Measurements from ENCODE around the gene PLD3. TPM values are rescaled to one million over a fixed set of nuclear protein-coding genes. Genes with fewer than 3 reads are reported as not detected.
A peak's percentile ranks its signal among the peaks of the same experiment; 100 is the strongest.

Gene PLD3
- total RNA-seq, 6 experiments from 2014 or later: 84.7 to 197 (median 113) TPM

DNA sequence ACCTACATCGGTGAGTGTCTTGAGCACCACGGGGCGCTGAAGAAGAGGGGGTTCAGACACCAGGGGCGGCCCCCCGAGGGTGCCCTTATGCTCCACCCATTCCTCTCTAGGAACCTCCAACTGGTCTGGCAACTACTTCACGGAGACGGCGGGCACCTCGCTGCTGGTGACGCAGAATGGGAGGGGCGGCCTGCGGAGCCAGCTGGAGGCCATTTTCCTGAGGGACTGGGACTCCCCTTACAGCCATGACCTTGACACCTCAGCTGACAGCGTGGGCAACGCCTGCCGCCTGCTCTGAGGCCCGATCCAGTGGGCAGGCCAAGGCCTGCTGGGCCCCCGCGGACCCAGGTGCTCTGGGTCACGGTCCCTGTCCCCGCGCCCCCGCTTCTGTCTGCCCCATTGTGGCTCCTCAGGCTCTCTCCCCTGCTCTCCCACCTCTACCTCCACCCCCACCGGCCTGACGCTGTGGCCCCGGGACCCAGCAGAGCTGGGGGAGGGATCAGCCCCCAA, 29.4 kb downstream of the PLD3 start:
- Histone ChIP-seq H3K4me1 (no peaks in the 10 kb centered on the region), H3K27ac (no peak overlapping the region), H3K4me3 (no peak overlapping the region), H3K36me3 (peaks cover 0 to 6% (median 0%) of the 10 kb centered on the region in 4 donors), H3K27me3 (no peaks in the 10 kb centered on the region), H3K9me3 (no peaks in the 10 kb centered on the region)
- no peak for ATAC-seq
- TF ChIP-seq, protein P1, sequence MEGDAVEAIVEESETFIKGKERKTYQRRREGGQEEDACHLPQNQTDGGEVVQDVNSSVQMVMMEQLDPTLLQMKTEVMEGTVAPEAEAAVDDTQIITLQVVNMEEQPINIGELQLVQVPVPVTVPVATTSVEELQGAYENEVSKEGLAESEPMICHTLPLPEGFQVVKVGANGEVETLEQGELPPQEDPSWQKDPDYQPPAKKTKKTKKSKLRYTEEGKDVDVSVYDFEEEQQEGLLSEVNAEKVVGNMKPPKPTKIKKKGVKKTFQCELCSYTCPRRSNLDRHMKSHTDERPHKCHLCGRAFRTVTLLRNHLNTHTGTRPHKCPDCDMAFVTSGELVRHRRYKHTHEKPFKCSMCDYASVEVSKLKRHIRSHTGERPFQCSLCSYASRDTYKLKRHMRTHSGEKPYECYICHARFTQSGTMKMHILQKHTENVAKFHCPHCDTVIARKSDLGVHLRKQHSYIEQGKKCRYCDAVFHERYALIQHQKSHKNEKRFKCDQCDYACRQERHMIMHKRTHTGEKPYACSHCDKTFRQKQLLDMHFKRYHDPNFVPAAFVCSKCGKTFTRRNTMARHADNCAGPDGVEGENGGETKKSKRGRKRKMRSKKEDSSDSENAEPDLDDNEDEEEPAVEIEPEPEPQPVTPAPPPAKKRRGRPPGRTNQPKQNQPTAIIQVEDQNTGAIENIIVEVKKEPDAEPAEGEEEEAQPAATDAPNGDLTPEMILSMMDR (IDR thresholded peaks at IDR 0.05): no peak
- TF ChIP-seq POLR2A (IDR thresholded peaks at IDR 0.05): no peak
- DNase-seq: no peak
- intact Hi-C loops (cut with DNase I): no loop called here
- WGBS (ENCODE audit: insufficient coverage, low coverage, low lambda C conversion rate, missing lambda C conversion rate): 90% methylated on average over 4 of the region's 25 CpGs

DNA sequence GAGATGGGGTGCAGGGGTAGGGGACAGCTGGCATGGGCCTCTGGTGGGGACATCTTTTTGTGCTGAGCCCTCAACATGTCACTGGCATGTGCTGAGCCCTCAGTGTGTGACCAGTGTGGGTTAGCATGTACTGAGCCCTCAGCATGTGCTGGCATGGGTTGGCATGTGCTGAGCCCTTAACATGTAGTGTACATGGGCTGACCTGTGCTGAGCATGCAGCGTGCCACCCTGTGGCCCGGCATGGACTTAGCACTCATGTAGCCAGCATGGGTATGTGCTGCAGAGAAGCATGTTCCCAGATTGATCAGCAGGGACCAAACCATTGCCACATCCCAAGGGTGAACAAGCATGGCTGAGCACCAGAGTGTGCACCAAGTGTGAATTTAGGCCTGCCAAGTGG, 30.0 kb downstream of the PLD3 start:
- H3K36me3 ChIP-seq: peaks cover 0 to 6% (median 0%) of the 10 kb centered on the region in 4 donors

DNA sequence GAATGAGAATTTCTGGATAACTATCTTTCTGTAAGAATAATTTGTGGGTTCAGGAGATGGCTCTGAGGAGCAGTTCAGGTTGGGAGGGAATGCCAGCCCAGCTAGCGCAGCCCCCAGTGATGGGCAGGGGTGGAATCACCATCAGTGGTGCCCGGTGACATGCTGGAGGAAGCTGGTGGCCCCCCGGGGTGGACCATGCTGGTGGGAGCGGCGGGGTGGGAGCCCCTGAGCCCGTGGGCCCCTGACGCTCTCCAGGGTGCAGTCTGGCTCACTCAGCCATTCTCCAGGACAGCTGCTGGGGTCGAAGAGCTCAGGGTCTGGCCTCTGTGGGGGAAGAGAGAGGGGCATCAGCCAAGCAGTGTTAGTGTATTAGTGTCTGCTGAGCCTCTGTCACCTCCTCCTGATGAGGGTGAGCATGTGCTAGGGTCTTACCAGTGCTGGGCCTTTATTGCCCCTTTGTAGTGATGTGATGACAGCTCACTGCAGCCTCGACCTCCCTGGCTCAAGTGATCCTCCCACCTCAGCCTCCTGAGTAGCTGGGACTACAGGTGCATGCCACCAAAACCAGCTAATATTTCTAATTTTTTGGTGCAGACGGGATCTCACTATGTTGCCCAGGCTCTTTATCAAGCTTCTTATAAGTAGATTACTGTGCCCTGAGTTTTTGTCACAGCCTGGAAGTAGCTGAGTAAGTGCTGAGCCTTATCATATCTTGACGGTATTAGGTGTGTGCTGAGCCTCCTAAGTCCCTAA, 31.1 kb downstream of the PLD3 start:
- Histone ChIP-seq H3K9me3 (no peaks in the 10 kb centered on the region), H3K36me3 (no peaks in the 10 kb centered on the region), H3K27me3 (no peaks in the 10 kb centered on the region), H3K27ac (no peak overlapping the region), H3K4me3 (no peak overlapping the region), H3K4me1 (no peaks in the 10 kb centered on the region)
- ATAC-seq (no peak), DNase-seq (no peak)
- intact Hi-C loops (cut with DNase I): no loop called here
- TF ChIP-seq, protein P1 (IDR thresholded peaks at IDR 0.05): no peak
- no peak for TF ChIP-seq POLR2A (IDR thresholded peaks at IDR 0.05)
- 83% methylated on average over 2 of the region's 11 CpGs for WGBS (ENCODE audit: insufficient coverage, low coverage, low lambda C conversion rate, missing lambda C conversion rate)

More for the DNA sequence above, 30.0 kb downstream of the PLD3 start:
- H3K4me3 ChIP-seq: no peak overlapping the region
- WGBS (ENCODE audit: insufficient coverage, low coverage, low lambda C conversion rate, missing lambda C conversion rate): no CpG with 5 or more reads among the region's 2 CpGs
- DNase-seq (no peak), ATAC-seq (peak in 2 of 4 donors; percentile 20 to 28)
- TF ChIP-seq, protein P1 (IDR thresholded peaks at IDR 0.05): no peak
- no peak for TF ChIP-seq POLR2A (IDR thresholded peaks at IDR 0.05)
- H3K4me1 ChIP-seq: no peaks in the 10 kb centered on the region
- H3K27ac ChIP-seq: no peak overlapping the region
- intact Hi-C loops (cut with DNase I): no loop called here
- no peaks in the 10 kb centered on the region for H3K9me3 ChIP-seq
- H3K27me3 ChIP-seq: no peaks in the 10 kb centered on the region

DNA sequence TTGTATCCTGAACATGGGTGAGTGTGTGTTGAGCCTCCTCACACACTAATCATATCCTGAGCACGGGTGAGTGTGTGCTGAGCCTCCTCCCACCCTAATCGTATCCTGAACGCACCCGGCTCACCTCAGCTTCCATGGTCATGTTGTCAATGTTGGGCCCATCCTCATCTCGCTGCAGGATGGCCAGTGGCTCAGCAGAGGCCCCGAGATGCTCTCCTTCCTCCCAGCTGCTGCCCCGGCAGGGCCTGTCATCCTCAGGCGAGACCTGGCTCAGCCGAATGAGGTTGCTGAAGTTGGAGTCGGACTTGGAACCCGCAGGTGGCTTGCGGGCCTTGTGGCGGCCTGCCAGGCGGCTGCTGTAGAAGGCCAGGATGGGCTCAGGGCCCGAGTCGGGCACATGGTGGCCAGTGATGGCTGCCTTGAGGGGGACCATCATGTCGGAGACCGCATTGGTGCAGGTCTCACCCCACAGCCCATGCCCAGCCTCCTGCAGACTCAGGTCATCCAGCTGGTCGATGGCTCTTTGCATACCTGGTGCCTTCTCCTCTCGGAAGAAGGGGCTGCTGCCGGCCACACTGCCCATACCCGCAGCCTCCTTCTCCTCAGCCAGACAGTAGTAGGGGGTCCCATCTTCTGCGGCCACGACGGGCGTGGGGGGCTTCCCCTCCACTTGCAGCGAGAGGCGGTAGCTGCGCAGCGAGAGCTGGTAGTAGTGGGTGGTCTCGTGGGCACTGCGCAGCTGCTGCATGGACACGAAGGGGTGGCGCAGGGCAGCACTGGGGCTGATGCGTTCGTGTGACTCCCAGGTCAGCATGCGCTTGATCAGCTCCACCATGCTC, 31.9 kb downstream of the PLD3 start:
- Histone ChIP-seq H3K27ac (no peak overlapping the region), H3K4me1 (no peaks in the 10 kb centered on the region), H3K9me3 (no peaks in the 10 kb centered on the region), H3K36me3 (no peaks in the 10 kb centered on the region), H3K4me3 (no peak overlapping the region), H3K27me3 (no peaks in the 10 kb centered on the region)
- DNase-seq: no peak
- 80% methylated on average over 6 of the region's 37 CpGs for WGBS (ENCODE audit: insufficient coverage, low coverage, low lambda C conversion rate, missing lambda C conversion rate)
- ATAC-seq: peak in 1 of 4 donors; percentile 4
- TF ChIP-seq, protein P1 (IDR thresholded peaks at IDR 0.05): no peak
- TF ChIP-seq POLR2A (IDR thresholded peaks at IDR 0.05): no peak
- intact Hi-C loops (cut with DNase I): no loop called here

Data from right lobe of liver (tissue), 6 donors.